ENCODE results near the gene VHLL. TPM values are rescaled to one million over a fixed set of nuclear protein-coding genes. Genes with fewer than 3 reads are reported as not detected.

The VHLL gene
- total RNA-seq, 4 donors from 2014 or later = not detected

GRCh38 chr1:156251527-156251926 lies 47.6 kb downstream of the VHLL start:
- 11 to 22% methylated on average over 3 of the region's 3 CpGs for WGBS, 2 donors
- no peaks in the 10 kb centered on the region for H3K9me3 ChIP-seq
- DNase-seq (ENCODE audit: low spot score in 2 of 2) = no peak
- H3K27ac ChIP-seq = peak overlapping the region in 3 of 4 donors; percentile 36 to 60 (median 46)
- H3K36me3 ChIP-seq = peaks cover 0 to 75% (median 33%) of the 10 kb centered on the region in 3 donors
- H3K4me1 ChIP-seq = peaks cover 0 to 54% (median 13%) of the 10 kb centered on the region in 4 donors
- no peak for TF ChIP-seq CTCF (IDR thresholded peaks at IDR 0.05)
- no peaks in the 10 kb centered on the region for H3K27me3 ChIP-seq
- H3K4me3 ChIP-seq = no peak overlapping the region

GRCh38 chr1:156249593-156249992 lies 49.5 kb downstream of the VHLL start:
- no peak for DNase-seq (ENCODE audit: low spot score in 2 of 2)
- no peak for TF ChIP-seq EP300 (IDR thresholded peaks at IDR 0.05)
- TF ChIP-seq POLR2A (IDR thresholded peaks at IDR 0.05) = no peak
- TF ChIP-seq CTCF (IDR thresholded peaks at IDR 0.05) = no peak
- H3K27me3 ChIP-seq = no peaks in the 10 kb centered on the region
- H3K4me3 ChIP-seq = no peak overlapping the region
- 46 to 49% methylated on average over 5 of the region's 5 CpGs for WGBS, 2 donors
- H3K9me3 ChIP-seq = no peaks in the 10 kb centered on the region
- peak overlapping the region; percentile 21 to 85 (median 56) for H3K27ac ChIP-seq
- peaks cover 0 to 58% (median 33%) of the 10 kb centered on the region in 3 donors for H3K36me3 ChIP-seq
- peaks cover 0 to 71% (median 28%) of the 10 kb centered on the region in 4 donors for H3K4me1 ChIP-seq

Other genes starting within 250 kb of the VHLL start
- 10 to 100 TPM; 19.5 to 32.1 (median 22.8) TPM for gene UBQLN4, start 245.5 kb downstream of the VHLL start, total RNA-seq
- 10 to 100 TPM; 32.6 to 51.8 (median 47.8) TPM for gene LAMTOR2, start 244.5 kb downstream of the VHLL start, total RNA-seq
- gene RAB25, start 238.1 kb downstream of the VHLL start, total RNA-seq = not detected
- 1 to 10 TPM in 1 of 4 donors, under 1 TPM in 3; under 0.01 to 1.2 (median 0.43) TPM for gene MEX3A, start 216.8 kb downstream of the VHLL start, total RNA-seq
- 100 to 1,000 TPM; 371 to 501 (median 419) TPM for gene LMNA, start 184.6 kb downstream of the VHLL start, total RNA-seq
- 1 to 10 TPM; 1.8 to 4.6 (median 3.5) TPM for gene SEMA4A, start 145.7 kb downstream of the VHLL start, total RNA-seq
- gene SLC25A44, start 105.2 kb downstream of the VHLL start, total RNA-seq = 10 to 100 TPM in 3 of 4 donors, 1 to 10 TPM in 1; 9.4 to 25.5 (median 13.6) TPM
- gene PMF1, start 86.3 kb downstream of the VHLL start, total RNA-seq = 10 to 100 TPM; 41.7 to 67.1 (median 49.1) TPM
- 1 to 10 TPM in 3 of 4 donors, not detected in 1; 2.1 to 5.2 (median 2.7) TPM for gene BGLAP, start 57.1 kb downstream of the VHLL start, total RNA-seq
- gene PAQR6, start 51.3 kb downstream of the VHLL start, total RNA-seq = 10 to 100 TPM; 26.4 to 44.6 (median 31.2) TPM
- 10 to 100 TPM; 58.0 to 85.8 (median 67.5) TPM for gene SMG5, start 16.5 kb downstream of the VHLL start, total RNA-seq
- 1 to 10 TPM; 1.7 to 4.5 (median 3.1) TPM for gene TMEM79, start 15.0 kb downstream of the VHLL start, total RNA-seq
- 10 to 100 TPM; 30.8 to 45.9 (median 42.1) TPM for gene GLMP, start 3.6 kb downstream of the VHLL start, total RNA-seq
- gene CCT3, start 39.0 kb upstream of the VHLL start, total RNA-seq = 100 to 1,000 TPM; 113 to 175 (median 137) TPM
- gene TSACC, start 39.2 kb upstream of the VHLL start, total RNA-seq = not detected
- gene RHBG, start 69.9 kb upstream of the VHLL start, total RNA-seq = not detected
- gene MEF2D, start 201.5 kb upstream of the VHLL start, total RNA-seq = 10 to 100 TPM; 67.5 to 84.9 (median 70.8) TPM

Data from tibial nerve (tissue), 4 donors.